HG03442 (cell line): ENCODE data around the gene DDX18.
"Not testable (repeated sequence)": the region's sequence is repeated elsewhere in the genome, so short reads cannot be mapped to it uniquely, and the experiment has no call there.

ENCODE experiments used
- ATAC-seq: cut with Tn5 transposase; IDR thresholded peaks from one replicate; pipeline ENCODE4 v1.9.1; 2021; ENCODE audit warnings: mild to moderate bottlenecking, moderate library complexity; ENCODE audit not compliant: unreplicated experiment

Gene DDX18

GRCh38 chr2:117814417-117815264, at the start of gene DDX18:
DDX18 (plus strand) TSS chr2:117814691; CDS start chr2:117814778, 87 bp downstream.
- peak; percentile 94 for ATAC-seq

DNA sequence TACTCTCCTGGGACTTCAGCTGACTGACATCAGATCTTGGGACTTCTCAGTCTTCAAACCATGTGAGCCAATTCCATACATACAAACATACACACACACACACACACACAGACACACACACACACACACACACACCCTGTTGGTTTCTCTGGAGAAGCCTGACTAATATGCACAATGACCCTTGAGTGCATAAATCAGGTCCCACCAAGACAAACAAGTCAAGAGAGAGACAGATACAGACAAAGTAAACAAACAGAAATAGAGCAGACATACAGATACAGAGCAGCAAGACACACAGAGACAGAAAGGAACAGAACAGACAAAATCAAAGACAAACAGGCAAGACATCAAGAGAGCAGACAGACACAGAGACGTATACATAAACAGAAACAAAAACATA, 43.8 kb upstream of the DDX18 start:
- ATAC-seq, result no peak

DNA sequence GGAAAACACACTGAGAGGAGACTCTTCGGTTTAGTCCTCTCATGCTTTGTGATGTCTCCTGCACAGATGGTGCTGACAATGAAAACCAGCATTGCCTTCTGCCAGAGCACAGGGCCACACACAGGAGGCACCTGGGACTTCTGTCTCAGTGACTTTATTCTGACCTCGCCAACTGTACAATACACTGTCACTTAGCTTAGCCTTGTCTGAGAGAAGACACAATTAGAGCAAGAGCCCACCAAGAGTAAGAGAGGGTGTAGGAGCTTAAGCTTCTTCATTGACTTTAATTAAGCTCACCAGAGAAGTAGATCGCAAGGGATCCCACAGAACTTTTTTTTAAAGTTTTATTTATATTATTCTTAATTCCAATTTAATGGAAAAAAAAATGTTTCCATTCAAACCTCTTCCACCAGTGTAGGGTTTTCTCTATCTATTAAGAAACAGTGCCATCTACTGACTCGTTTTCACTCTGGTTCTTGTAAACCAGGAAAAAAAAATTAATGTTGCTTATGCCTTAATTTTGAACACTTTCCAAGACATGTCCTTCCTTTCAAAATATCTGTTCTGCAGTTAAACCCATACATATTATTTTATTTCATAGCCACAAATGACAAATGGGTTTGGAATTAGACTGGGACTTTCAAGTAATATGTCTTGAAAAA, 42.4 kb upstream of the DDX18 start:
- ATAC-seq, result no peak

DNA sequence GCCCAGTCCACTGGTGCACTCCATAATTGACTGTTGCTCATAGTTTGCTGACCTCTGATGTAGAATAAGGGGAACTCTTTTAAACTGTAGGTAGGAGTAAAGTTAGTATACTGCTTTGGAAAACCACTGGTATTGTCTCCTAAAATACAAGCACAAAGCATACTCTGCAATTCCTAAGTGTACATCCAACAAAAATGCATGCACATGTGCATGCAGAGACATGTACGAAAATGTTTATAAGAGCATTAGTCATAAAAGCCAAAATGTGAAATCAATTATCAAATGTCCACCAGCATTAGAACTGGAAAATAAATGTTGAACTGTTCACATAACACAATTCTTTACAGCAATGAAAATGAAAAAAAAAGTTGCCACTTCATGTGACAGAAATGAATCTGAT, 39.8 kb upstream of the DDX18 start:
- no peak for ATAC-seq

DNA sequence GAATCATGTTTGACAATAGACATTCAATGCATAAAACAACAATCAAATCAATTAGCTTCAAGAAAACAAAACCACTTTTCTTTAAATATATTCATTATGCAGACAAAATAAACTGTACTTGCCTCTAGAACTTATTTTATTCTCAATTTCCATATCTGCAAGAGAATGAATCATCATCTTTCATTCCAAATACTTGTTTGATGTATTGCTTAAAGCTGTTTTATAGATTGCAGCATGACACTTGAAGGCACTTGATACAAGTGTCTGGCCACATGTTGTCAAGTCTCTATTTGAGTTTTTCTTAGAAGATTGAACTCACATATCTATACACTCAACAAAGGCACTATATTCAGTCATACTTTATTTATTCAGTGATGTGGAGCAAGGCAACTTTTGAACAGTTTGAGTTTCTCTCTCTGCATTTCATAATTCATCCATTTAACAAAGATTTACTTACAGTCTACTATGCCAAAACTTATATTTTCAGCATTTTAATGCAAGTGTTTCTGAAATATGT, 38.7 kb upstream of the DDX18 start:
- ATAC-seq, result no peak

DNA sequence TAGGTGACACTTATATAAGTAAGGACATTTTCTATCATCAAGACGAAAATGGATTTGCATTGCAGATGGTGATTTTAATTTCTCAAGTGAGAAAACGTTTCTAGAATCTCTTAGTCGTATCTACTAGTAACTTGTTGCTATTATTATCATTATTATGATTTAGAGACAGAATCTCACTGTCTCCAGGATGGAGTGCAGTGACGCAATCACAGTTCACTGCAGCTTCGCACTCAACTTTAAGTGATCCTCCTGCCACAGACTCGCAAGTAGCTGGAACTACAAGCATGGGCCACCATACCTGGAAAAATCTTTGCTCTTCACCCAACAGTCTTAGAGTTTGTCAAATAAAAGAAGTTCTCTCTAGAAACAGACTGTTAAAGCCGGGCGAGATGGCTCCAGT, 37.6 kb upstream of the DDX18 start:
- no peak for ATAC-seq

DNA sequence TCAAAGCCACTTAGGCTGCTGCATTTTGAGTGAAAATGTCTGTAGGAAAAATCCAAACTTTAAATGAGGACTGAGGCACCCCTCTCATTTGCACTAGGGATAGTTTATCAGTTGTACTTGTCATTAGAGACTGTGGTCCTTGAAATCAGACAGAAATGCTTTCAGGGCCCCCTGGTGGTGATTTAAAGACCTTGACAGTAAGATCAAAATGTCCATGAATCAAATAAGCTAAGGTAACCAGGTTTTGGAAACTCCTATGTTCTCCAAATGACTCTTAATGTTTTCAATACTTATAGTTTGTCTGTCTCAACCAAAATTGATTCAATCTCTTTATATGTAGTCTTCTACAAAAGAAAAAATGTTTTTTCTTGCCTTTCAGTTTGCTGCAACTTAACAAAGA, 28.8 kb upstream of the DDX18 start:
- ATAC-seq, result peak; percentile 77

GRCh38 chr2:117786520-117786919, 28.0 kb upstream of the DDX18 start:
- no peak for ATAC-seq

DNA sequence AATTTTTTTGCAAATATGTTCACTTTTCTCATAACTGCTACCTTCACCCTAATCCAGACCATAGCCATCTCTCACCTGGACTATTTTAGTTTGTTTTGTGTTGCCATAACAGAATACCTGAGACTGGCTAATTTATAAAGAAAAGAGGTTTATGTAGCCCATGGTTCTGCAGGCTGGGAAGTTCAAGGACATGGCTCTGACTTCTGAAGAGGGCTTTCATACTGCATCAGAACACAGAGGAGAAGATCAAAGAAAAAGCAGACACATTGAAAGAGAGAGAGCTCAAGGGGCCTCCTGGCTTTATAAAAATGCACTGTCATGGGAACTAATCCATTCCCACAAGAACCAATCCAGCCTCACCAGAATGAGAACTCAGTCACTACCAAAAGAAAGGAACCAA, 25.0 kb upstream of the DDX18 start:
- no peak for ATAC-seq

GRCh38 chr2:117794668-117795067, 19.8 kb upstream of the DDX18 start:
- no peak for ATAC-seq

DNA sequence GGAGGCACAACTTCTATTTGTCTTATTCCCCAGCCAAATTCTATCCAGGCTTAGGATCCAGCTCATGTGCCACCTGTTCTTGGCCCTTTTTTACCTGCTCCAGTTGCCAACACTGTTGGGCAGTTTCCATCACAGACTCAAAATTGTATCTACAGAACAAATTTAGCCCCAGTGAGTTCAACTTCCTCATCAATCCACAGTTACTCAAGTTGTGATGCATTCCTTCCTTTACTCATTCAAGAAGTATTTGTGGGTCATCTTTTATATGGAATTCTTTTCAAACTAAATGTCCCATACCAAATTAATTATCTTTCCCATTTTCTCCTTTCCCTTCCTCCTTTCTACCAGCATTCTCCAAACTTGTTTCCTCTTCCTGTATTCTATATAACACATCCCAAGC, 12.7 kb upstream of the DDX18 start:
- no peak for ATAC-seq

DNA sequence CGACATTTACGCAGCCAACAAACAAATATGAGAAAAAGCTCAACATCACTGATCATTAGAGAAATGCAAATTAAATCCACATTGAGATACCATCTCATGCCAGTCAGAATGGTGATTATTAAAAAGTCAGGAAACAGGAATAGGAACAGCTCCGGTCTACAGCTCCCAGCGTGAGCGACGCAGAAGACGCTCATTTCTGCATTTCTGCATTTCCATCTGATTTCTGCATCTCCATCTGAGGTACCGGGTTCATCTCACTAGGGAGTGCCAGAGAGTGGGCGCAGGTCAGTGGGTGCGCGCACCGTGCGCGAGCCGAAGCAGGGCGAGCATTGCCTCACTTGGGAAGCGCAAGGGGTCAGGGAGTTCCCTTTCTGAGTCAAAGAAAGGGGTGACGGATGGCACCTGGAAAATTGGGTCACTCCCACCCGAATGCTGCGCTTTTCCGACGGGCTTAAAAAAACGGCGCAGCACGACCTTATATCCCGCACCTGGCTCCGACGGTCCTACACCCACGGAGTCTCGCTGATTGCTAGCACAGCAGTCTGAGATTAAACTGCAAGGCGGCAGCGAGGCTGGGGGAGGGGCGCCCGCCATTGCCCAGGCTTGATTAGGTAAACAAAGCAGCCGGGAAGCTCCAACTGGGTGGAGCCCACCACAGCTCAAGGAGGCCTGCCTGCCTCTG, 10.7 kb upstream of the DDX18 start:
- not testable (repeated sequence) for ATAC-seq

DNA sequence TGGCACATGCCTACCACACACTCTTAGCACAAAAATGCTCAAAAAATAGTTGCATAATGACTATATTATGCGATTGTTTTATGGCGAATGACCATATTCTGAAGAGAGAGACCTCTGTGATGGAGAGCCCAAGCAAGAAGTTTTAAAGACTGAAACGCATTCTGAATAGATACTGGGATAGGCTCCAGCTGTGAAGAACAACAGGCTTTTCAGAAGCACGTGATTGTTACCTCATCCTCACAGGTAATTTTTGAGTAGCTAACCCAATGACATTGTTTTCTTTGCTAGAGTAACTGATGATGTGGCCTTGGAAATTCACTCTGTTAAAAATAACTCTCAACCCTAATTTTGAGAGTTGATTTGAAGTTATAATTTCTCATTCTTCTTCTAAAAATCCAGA, 2.0 kb upstream of the DDX18 start:
- no peak for ATAC-seq

DNA sequence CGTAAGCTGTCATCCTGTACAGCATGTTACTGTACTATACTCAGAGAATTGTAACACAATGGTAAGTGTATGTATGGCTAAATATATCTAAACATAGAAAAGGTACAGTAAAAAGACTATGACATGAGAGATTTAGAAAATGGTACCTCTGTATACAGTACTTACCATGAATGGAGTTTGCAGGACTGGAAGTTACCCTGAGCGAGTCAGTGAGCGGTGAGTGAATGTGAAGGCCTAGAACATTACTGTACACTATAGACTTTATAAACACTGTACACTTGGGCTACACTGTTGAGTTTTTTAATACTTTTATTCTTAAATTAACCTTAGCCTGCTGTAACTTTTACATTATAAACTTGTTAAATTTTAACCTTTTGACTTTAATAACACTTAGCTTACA, 1.5 kb downstream of the DDX18 start:
- ATAC-seq, result no peak

GRCh38 chr2:117818921-117819320, 4.4 kb downstream of the DDX18 start:
- ATAC-seq, result no peak

DNA sequence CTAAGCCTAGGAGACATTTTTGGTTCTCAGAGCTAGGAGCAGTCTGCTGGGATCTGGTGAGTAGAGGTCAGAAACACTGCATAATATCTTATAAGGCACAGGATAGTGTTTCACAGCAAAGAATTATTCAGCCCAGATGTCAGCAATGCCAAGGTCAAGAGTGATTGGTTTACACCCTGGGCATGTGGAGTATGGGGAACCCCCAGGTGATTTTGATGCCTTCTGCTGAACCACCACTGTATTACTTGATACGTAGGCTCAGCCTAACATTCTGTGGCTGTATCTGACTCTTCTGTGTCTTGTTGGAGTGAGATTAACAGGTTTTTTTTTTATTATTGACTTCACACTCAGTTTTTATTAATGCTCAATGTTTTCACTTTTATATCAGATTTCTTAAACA, 6.0 kb downstream of the DDX18 start:
- peak; percentile 70 for ATAC-seq

DNA sequence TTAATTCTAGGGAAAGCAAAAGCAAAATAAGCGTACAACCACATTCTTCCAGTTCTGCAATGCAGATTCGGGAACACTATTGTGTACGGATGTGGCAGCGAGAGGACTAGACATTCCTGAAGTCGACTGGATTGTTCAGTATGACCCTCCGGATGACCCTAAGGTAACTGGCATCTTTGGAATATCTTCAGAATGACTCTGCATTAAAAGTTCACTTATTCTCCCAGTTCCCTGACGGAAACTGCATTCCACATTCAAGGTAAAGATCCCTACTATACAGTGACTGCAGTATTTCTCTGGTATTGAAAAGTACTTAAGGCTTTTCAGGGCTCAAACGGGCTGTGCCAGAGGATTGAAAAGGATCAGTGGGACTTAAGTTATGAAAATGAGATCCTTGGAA, 10.9 kb downstream of the DDX18 start:
- ATAC-seq, result no peak

DNA sequence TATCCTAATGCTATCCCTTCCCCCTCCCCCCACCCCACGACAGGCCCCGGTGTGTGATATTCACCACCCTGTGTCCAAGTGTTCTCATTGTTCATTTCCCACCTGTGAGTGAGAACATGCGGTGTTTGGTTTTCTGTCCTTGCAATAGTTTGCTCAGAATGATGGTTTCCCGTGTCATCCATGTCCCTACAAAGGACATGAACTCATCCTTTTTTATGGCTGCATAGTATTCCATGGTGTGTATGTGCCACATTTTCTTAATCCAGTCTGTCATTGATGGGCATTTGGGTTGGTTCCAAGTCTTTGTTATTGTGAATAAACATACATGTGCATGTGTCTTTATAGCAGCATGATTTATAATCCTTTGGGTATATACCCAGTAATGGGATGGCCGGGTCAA, 13.0 kb downstream of the DDX18 start:
- not testable (repeated sequence) for ATAC-seq

GRCh38 chr2:117828870-117829269, 14.4 kb downstream of the DDX18 start:
- no peak for ATAC-seq

DNA sequence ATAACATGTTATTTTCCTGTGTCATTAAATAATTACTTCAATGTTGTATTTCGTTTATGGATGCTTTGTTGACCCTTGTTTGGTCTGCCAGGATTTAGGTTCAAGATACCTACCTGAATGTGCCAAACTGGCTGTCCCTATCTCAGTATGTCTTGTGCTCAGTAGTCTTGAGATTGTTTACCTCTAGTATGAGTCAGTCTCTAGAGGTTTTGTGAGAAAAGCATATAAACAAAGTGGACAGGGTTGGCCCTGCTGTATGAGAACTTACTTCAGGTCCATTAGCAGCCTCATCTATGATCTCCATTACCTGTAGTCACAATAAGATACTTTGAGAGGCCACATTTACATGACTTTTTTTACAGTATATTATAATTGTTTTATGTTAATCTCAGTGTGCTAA, 17.8 kb downstream of the DDX18 start:
- no peak for ATAC-seq

DNA sequence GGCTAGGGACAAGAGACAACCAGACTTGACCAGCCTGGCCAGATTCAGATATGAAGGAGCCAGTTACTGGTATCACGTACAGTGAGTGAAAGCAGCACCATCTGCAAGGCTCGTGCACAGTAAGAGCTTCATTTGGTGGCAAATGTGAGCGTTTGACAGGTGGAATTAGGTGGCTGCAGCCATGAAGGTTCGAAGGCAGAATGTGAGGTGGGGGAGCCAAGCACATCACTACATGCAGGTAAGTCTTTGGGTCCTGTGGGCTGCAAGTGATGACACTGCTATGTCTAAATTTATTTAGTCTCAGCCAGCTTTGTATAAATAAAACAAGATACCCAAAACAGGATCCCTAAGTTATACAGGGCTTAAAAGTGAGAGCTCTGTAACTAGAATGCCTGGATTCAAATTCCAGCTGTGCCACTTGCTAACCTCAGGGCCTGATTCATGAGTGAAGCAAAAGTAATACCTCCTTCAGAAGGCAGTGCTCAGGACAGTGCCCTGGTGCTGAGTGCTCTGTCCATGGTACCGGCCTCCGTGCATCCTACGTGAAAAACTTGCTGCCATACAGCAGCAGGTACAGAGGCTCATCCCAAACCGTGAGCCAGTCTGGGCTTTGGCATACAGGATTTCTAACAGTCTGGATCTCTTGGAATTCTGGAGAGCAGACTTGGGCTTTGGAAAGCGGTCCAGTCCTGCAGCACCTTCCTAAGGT, 18.6 kb downstream of the DDX18 start:
- no peak for ATAC-seq
